Ramos (cell line): ENCODE data around the gene GRIK2.
"Not testable (repeated sequence)": the region's sequence is repeated elsewhere in the genome, so short reads cannot be mapped to it uniquely, and the experiment has no call there.

ENCODE experiments used
- in situ Hi-C: fragments of 300-500 bp; cut with MboI; formaldehyde crosslinking; loops from one replicate; pipeline ENCODE4 v1.14.3; 2022; ENCODE audit warnings: low sequenced_read_pairs; ENCODE audit not compliant: unreplicated experiment

Gene GRIK2

GRCh38 chr6:101393251-101393828 lies at the start of gene GRIK2:
GRIK2 (plus strand) TSS chr6:101393708.
- in situ Hi-C loops: no loop called here

- in situ Hi-C loops: no loop called here
These were observed 48.6 kb upstream of the GRIK2 start for GRCh38 chr6:101344885-101345284.

- in situ Hi-C loops: no loop called here
These were observed 44.7 kb upstream of the GRIK2 start for GRCh38 chr6:101348816-101349215.

GRCh38 chr6:101350631-101351030 lies 42.9 kb upstream of the GRIK2 start:
- in situ Hi-C loops: not testable (repeated sequence)

- in situ Hi-C loops: no loop called here
These were observed 42.3 kb upstream of the GRIK2 start for GRCh38 chr6:101351173-101351572.

GRCh38 chr6:101352316-101352715 lies 41.2 kb upstream of the GRIK2 start:
- in situ Hi-C loops: no loop called here

GRCh38 chr6:101365181-101365580 lies 28.3 kb upstream of the GRIK2 start:
- in situ Hi-C loops: no loop called here

- in situ Hi-C loops: no loop called here
These were observed 13.6 kb upstream of the GRIK2 start for GRCh38 chr6:101379926-101380325.

- in situ Hi-C loops: no loop called here
These were observed 12.4 kb upstream of the GRIK2 start for GRCh38 chr6:101380897-101381630.

- in situ Hi-C loops: not testable (repeated sequence)
These were observed 9.8 kb upstream of the GRIK2 start for GRCh38 chr6:101383747-101384146.

GRCh38 chr6:101386982-101387381 lies 6.5 kb upstream of the GRIK2 start:
- in situ Hi-C loops: no loop called here

- in situ Hi-C loops: no loop called here
These were observed 1.5 kb upstream of the GRIK2 start for GRCh38 chr6:101391772-101392585.

- in situ Hi-C loops: no loop called here
These were observed 800 bp upstream of the GRIK2 start for GRCh38 chr6:101392586-101393230.

- in situ Hi-C loops: no loop called here
These were observed 332 bp downstream of the GRIK2 start for GRCh38 chr6:101393829-101394251.

- in situ Hi-C loops: no loop called here
These were observed 1.4 kb downstream of the GRIK2 start for GRCh38 chr6:101394936-101395335.

- in situ Hi-C loops: no loop called here
These were observed 1.8 kb downstream of the GRIK2 start for GRCh38 chr6:101395345-101395744.

- in situ Hi-C loops: no loop called here
These were observed 3.2 kb downstream of the GRIK2 start for GRCh38 chr6:101396548-101397173.

- in situ Hi-C loops: no loop called here
These were observed 3.7 kb downstream of the GRIK2 start for GRCh38 chr6:101397199-101397598.

GRCh38 chr6:101398716-101399615 lies 5.5 kb downstream of the GRIK2 start:
- in situ Hi-C loops: no loop called here
